Endodermal cell (in vitro differentiated cells): ENCODE data around the gene PLA1A. TPM values are rescaled to one million over a fixed set of nuclear protein-coding genes. Genes with fewer than 3 reads are reported as not detected.
A peak's percentile ranks its signal among the peaks of the same experiment; 100 is the strongest.

Source experiments
- DNase-seq: peaks from one replicate; pipeline ENCODE4 v3.0.0-alpha.2; 2017
- H3K27ac ChIP-seq: 2 replicates; pipeline ENCODE4 v1.5.1; 2013; ENCODE audit warnings: mild to moderate bottlenecking, low read depth, low read length, moderate library complexity
- H3K27me3 ChIP-seq: 2 replicates; pipeline ENCODE4 v1.6.1; 2013; ENCODE audit warnings: mild to moderate bottlenecking, low read length, moderate library complexity; ENCODE audit not compliant: insufficient read depth, control insufficient read depth, poor library complexity, severe bottlenecking
- H3K36me3 ChIP-seq: 2 replicates; pipeline ENCODE4 v1.7.0; 2013; ENCODE audit warnings: mild to moderate bottlenecking, low read length, moderate library complexity; ENCODE audit not compliant: control insufficient read depth, insufficient read depth
- H3K4me1 ChIP-seq: one replicate; pipeline ENCODE4 v1.7.0; 2013; ENCODE audit warnings: low read length; ENCODE audit not compliant: control insufficient read depth, insufficient read depth
- H3K4me3 ChIP-seq: 2 replicates; pipeline ENCODE4 v1.5.1; 2013; ENCODE audit warnings: mild to moderate bottlenecking, low read length, moderate library complexity
- H3K9ac ChIP-seq: 2 replicates; pipeline ENCODE4 v1.6.1; 2013; ENCODE audit warnings: mild to moderate bottlenecking, low read length, moderate library complexity; ENCODE audit not compliant: poor library complexity, severe bottlenecking; ENCODE audit errors: extremely low read depth
- H3K9me3 ChIP-seq: 2 replicates; pipeline ENCODE4 v1.6.1; 2013; ENCODE audit warnings: mild to moderate bottlenecking, low read length, moderate library complexity; ENCODE audit not compliant: control insufficient read depth
- H3K27ac Mint-ChIP-seq: 2 replicates; pipeline ENCODE4 v1.8.0; 2020; ENCODE audit warnings: mixed read lengths
- H3K27me3 Mint-ChIP-seq: 2 replicates; pipeline ENCODE4 v1.8.0; 2021; ENCODE audit warnings: mild to moderate bottlenecking, mixed read lengths; ENCODE audit not compliant: insufficient read depth
- H3K36me3 Mint-ChIP-seq: 2 replicates; pipeline ENCODE4 v1.8.0; 2020; ENCODE audit warnings: low read depth, mixed read lengths
- H3K4me1 Mint-ChIP-seq: 2 replicates; pipeline ENCODE4 v1.8.0; 2020; ENCODE audit warnings: mixed read lengths
- H3K4me3 Mint-ChIP-seq: 2 replicates; pipeline ENCODE4 v1.8.0; 2020; ENCODE audit warnings: mild to moderate bottlenecking, moderate library complexity, mixed read lengths
- H3K9me3 Mint-ChIP-seq: 2 replicates; pipeline ENCODE4 v1.8.0; 2020; ENCODE audit warnings: mild to moderate bottlenecking, mixed read lengths
- WGBS, 2 experiments: methylation state at CpG; one replicate each; pipeline versions ENCODE4 v1.1.5 to v1.1.7; 2013; ENCODE audit warnings: missing lambda C conversion rate in 2 of 2, mixed read lengths in 1 of 2; ENCODE audit not compliant: insufficient coverage in 1 of 2, insufficient read length in 1 of 2; 5-methylcytosine and 5-hydroxymethylcytosine counted together
- total RNA-seq, 2 donors: library from RNA; stranded (reverse); fragmentation: NEBNext Ultra II Directional in 1 of 2; extraction: Animal tissue kit (Norgen Biotek cat#: 25700) in 1 of 2; gene quantifications; 2 replicates in 1 of 2; 3 replicates in 1 of 2; pipeline ENCODE4 v1.2.1, GENCODE V29; 2021
- TF ChIP-seq, protein P1 (sequence below): fragments of 200-600 bp; sonication (generic); conservative IDR thresholded peaks from 2 replicates; pipeline ENCODE4 v1.5.0; 2021; ENCODE audit warnings: antibody characterized with exemption, mild to moderate bottlenecking

The PLA1A gene
- total RNA-seq, 2 donors from 2014 or later, result 2.4 to 5.3 TPM

DNA sequence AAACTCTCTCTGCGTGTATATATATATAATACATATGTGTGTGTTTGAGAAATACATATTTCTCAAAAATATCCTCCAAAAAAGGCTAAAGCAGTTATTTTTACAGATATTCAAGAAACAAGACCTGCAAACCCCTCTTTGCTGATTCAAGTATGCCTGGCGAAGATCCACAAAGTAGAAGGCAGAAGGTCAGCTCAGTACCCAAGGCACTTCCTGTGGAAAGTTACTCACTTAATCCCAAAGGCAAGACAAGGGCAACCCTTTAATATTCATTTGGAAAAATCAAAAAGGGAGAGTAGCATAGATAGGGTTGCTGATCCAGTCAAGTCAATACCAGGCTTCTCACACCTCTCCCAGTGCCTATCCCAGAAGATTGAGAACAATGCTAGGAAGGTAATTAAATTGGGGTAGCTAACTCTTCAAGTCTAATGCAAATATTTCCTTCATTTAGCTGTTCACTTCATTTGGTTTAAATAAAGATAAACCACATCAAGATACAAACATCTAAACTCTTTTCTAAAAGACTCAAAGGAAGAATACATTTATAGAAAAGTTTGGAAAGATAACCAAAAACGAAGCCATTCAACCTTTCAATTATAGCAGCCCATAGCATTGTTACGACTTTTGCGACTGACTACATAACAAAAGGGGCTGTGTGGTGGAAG lies 72.4 kb downstream of the PLA1A start:
- H3K27ac Mint-ChIP-seq, result no peak overlapping the region
- H3K4me1 Mint-ChIP-seq, result peaks cover 14% of the 10 kb centered on the region
- no peak overlapping the region for H3K9ac ChIP-seq
- peak overlapping the region; percentile 23 for H3K4me3 ChIP-seq
- peaks cover 70% of the 10 kb centered on the region for H3K36me3 ChIP-seq
- H3K9me3 ChIP-seq, result peaks cover 9% of the 10 kb centered on the region
- peaks cover 47% of the 10 kb centered on the region for H3K36me3 Mint-ChIP-seq
- no peak overlapping the region for H3K4me3 Mint-ChIP-seq
- H3K4me1 ChIP-seq, result peaks cover 4% of the 10 kb centered on the region
- H3K27me3 ChIP-seq, result no peaks in the 10 kb centered on the region
- H3K27me3 Mint-ChIP-seq, result no peaks in the 10 kb centered on the region
- H3K27ac ChIP-seq, result no peak overlapping the region
- peaks cover 6% of the 10 kb centered on the region for H3K9me3 Mint-ChIP-seq
- TF ChIP-seq, protein P1, sequence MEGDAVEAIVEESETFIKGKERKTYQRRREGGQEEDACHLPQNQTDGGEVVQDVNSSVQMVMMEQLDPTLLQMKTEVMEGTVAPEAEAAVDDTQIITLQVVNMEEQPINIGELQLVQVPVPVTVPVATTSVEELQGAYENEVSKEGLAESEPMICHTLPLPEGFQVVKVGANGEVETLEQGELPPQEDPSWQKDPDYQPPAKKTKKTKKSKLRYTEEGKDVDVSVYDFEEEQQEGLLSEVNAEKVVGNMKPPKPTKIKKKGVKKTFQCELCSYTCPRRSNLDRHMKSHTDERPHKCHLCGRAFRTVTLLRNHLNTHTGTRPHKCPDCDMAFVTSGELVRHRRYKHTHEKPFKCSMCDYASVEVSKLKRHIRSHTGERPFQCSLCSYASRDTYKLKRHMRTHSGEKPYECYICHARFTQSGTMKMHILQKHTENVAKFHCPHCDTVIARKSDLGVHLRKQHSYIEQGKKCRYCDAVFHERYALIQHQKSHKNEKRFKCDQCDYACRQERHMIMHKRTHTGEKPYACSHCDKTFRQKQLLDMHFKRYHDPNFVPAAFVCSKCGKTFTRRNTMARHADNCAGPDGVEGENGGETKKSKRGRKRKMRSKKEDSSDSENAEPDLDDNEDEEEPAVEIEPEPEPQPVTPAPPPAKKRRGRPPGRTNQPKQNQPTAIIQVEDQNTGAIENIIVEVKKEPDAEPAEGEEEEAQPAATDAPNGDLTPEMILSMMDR, result no peak
- 99 to 100% methylated on average over 1 to 4 of the region's 5 CpGs for WGBS, 2 experiments
- DNase-seq, result no peak

DNA sequence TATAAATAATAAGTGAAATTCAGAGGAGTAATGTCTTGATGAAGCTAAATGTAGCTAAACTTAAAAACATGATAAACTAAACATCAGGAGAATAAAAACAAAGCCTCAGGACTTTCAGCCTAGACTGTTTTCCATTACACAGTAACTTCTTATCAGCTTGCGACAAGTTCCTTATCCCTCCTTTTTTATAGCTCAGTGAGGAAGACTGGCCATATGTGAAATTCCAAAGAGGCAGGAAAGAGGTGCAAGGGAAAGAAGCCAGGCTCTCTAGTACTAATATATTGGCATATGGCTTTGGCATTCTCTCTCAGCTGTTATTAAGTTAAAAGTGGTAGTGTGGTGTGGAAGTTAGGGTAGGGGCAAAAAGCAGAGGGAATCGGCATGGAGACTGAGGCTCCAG lies 75.1 kb downstream of the PLA1A start:
- H3K27ac ChIP-seq, result no peak overlapping the region

DNA sequence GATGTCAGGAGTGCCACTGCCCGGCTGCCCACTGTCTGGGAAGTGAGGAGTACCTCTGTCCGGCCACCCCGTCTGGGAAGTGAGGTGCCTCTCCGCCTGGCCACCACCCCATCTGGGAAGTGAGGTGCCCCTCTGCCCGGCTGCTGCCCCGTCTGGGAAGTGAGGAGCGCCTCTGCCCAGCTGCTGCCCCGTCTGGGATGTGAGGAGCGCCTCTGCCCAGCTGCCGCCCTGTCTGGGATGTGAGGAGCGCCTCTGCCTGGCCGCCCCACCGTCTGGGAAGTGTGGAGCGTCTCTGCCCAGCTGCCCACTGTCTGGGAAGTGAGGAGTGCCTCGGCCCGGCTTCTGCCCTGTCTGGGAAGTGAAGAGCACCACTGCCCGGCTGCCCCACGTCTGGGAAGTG lies 76.2 kb downstream of the PLA1A start:
- no peak overlapping the region for H3K4me3 Mint-ChIP-seq
- WGBS, 2 experiments, result 91 to 92% methylated on average over 9 to 18 of the region's 18 CpGs
- Histone ChIP-seq H3K36me3 (peaks cover 57% of the 10 kb centered on the region), H3K4me3 (no peak overlapping the region), H3K27me3 (no peaks in the 10 kb centered on the region), H3K27ac (no peak overlapping the region), H3K9ac (no peak overlapping the region), H3K4me1 (peaks cover 4% of the 10 kb centered on the region), H3K9me3 (peaks cover 12% of the 10 kb centered on the region)
- H3K27ac Mint-ChIP-seq, result no peak overlapping the region
- TF ChIP-seq, protein P1, result no peak
- DNase-seq, result no peak
- peaks cover 32% of the 10 kb centered on the region for H3K4me1 Mint-ChIP-seq
- H3K36me3 Mint-ChIP-seq, result peaks cover 54% of the 10 kb centered on the region
- no peaks in the 10 kb centered on the region for H3K27me3 Mint-ChIP-seq
- peaks cover 6% of the 10 kb centered on the region for H3K9me3 Mint-ChIP-seq

More for the DNA sequence above, 75.1 kb downstream of the PLA1A start:
- no peak for DNase-seq
- H3K27me3 Mint-ChIP-seq, result no peaks in the 10 kb centered on the region
- Histone ChIP-seq H3K9me3 (peaks cover 12% of the 10 kb centered on the region), H3K4me3 (no peak overlapping the region), H3K9ac (no peak overlapping the region), H3K4me1 (peaks cover 4% of the 10 kb centered on the region), H3K36me3 (peaks cover 65% of the 10 kb centered on the region), H3K27me3 (no peaks in the 10 kb centered on the region)
- H3K9me3 Mint-ChIP-seq, result peaks cover 6% of the 10 kb centered on the region
- peaks cover 54% of the 10 kb centered on the region for H3K36me3 Mint-ChIP-seq
- TF ChIP-seq, protein P1, result no peak
- H3K4me3 Mint-ChIP-seq, result no peak overlapping the region
- no peak overlapping the region for H3K27ac Mint-ChIP-seq
- H3K4me1 Mint-ChIP-seq, result peaks cover 32% of the 10 kb centered on the region
- 100% methylated on average over 2 of the region's 2 CpGs; no CpG with 5 or more reads in 1 of the 2 experiments for WGBS, 2 experiments
